Jurkat, Clone E6-1 (cell line): ENCODE results near the gene TRPV4.

Source experiments
- DNase-seq: peaks from one replicate; pipeline ENCODE4 v3.0.0-alpha.2; 2011; ENCODE audit warnings: low read depth, low spot score
- H3K4me3 ChIP-seq: 2 replicates; pipeline ENCODE4 v1.5.1; 2011; ENCODE audit warnings: mild to moderate bottlenecking, low read length, control low read depth, moderate library complexity

Gene TRPV4

GRCh38 chr12:109831365-109831764, 1.8 kb downstream of the TRPV4 start:
- no peak for DNase-seq
- no peak overlapping the region for H3K4me3 ChIP-seq

DNA sequence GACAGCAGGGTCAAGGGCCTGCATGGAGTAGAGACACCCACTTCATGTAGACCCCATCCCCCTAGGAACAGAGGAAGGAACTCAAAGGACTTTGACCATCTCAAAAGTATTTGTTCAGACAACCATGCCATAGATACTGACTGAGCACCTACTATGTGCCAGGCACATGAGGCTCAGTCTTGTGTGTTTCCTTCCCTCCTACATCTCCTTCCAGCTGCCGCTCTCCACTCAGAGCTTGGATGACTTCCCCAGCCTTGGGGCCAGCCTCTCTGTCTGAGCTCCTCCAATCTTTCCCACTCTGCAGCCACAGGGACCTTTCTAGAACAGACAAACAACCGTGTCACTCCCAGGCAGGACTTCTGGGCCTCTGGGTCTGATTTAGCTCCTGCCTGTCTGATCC, 2.5 kb downstream of the TRPV4 start:
- no peak overlapping the region for H3K4me3 ChIP-seq
- no peak for DNase-seq

DNA sequence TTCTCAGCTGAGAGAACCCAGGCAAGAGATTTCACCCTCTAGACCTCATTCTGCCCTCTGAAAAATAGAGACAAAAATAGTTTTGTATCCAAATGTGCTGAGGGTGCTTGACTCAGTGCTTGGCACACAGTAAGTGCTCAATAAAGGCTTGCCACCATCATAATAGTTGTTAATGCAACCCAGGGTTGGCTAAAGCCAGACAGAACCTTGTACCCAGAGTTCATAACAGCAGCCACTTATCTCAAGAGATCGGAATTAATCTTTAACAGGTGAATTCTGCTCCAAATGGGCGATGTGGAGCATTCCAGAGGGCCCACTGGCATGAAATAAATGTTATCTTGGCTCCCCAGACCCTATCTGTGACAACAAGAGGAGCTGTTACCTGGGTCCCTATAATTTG, 2.9 kb downstream of the TRPV4 start:
- no peak overlapping the region for H3K4me3 ChIP-seq
- DNase-seq: no peak

- H3K4me3 ChIP-seq: no peak overlapping the region
- no peak for DNase-seq
These were observed 3.5 kb downstream of the TRPV4 start for GRCh38 chr12:109829667-109830066.

- H3K4me3 ChIP-seq: no peak overlapping the region
- DNase-seq: no peak
These were observed 4.3 kb downstream of the TRPV4 start for GRCh38 chr12:109828754-109829511.

GRCh38 chr12:109827566-109828550, 5.3 kb downstream of the TRPV4 start:
- H3K4me3 ChIP-seq: no peak overlapping the region
- no peak for DNase-seq

- no peak for DNase-seq
- H3K4me3 ChIP-seq: no peak overlapping the region
These were observed 6.1 kb downstream of the TRPV4 start for GRCh38 chr12:109827080-109827479.

DNA sequence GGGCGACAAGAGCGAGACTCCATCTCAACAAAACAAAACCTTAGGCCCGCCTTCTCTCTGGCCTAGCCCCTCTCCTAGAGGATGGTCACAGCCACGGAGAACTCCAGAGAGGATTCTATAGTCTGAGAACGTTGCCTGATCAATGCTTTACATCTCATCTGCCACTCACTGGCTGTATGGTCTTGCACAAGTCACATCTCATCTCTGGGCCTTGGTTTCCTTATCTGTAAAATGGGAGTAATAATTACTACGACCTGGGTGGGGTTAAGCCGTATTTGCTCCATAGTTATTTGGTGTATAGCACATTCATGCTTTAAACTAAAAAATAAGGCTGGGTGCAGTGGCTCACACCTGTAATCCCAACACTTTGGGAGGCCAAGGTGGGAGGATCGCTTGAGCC, 8.5 kb downstream of the TRPV4 start:
- H3K4me3 ChIP-seq: no peak overlapping the region
- no peak for DNase-seq

- DNase-seq: no peak
- no peak overlapping the region for H3K4me3 ChIP-seq
These were observed 10.2 kb downstream of the TRPV4 start for GRCh38 chr12:109822951-109823411.

DNA sequence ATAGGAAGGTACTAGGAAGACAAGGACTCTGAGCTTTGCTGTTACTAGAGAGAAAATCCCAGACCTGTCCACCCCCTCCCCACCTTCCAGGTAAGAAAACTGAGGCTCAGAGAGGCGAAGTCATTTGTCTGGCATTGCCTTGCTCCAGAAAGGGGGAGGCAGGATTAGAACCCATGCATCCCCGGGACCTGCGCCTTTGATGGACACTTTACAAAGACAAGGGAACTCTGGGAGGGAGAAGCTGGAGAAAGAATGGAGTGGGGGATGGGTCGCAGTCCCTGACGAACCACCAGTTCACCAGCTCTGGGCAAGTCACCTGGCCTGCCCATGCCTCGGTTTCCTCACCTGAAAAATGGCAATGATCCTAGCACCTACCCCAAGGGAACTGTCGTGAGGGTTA, 10.8 kb downstream of the TRPV4 start:
- DNase-seq: no peak
- no peak overlapping the region for H3K4me3 ChIP-seq

- no peak overlapping the region for H3K4me3 ChIP-seq
- DNase-seq: no peak
These were observed 11.2 kb downstream of the TRPV4 start for GRCh38 chr12:109821968-109822367.

- DNase-seq: no peak
- no peak overlapping the region for H3K4me3 ChIP-seq
These were observed 12.3 kb downstream of the TRPV4 start for GRCh38 chr12:109820816-109821381.

DNA sequence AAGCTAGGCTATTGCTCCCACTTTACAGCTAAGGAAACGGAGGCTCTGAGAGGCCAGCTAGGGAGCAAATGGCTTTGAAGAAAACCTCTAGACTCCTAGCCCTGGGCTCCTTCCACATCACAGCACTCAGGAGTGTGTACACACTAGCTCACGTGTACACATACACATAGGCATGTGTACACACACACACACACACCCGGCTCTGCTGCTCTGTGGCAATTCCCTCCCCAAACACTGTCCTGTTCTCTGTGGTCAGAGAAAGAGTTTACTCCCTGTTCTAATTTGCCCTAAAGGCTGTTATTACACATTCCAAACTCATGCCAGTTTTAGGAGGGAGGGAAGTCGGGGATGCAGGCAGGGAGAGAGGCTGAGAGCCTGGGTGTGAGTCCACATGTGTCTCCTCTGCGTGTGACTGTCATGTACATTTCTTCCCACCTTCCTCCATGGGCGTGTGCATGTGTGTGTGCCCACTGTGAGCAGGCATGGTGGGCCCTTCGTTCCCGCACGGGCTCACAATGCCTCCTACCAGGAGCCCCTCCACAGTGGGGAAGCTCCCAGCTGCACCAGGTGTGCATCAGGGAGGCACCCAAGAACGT, 14.2 kb downstream of the TRPV4 start:
- no peak for DNase-seq
- H3K4me3 ChIP-seq: no peak overlapping the region

DNA sequence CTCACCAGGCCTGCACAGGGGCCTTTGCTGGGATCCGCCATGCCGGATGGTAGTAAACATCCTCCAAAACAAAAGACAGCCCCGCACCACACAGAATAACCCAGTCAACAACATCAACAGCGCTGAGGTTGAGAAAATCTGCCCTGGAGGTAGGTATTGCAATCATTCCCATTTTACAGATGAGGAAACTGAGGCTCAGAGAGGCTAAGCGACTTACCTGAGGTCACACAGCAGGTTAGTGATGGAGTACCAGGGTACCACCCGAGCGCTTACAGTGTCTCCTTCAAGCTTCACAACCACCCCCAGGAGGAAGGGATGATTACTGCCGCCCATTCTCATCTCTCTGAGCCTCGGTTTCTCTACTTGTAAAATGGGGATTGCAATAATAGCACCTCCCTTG, 14.9 kb downstream of the TRPV4 start:
- DNase-seq: no peak
- H3K4me3 ChIP-seq: no peak overlapping the region

- no peak for DNase-seq
- H3K4me3 ChIP-seq: no peak overlapping the region
These were observed 15.5 kb downstream of the TRPV4 start for GRCh38 chr12:109817627-109818231.

- no peak for DNase-seq
- no peak overlapping the region for H3K4me3 ChIP-seq
These were observed 16.3 kb downstream of the TRPV4 start for GRCh38 chr12:109816870-109817269.

- no peak overlapping the region for H3K4me3 ChIP-seq
- no peak for DNase-seq
These were observed 17.2 kb downstream of the TRPV4 start for GRCh38 chr12:109815757-109816617.

GRCh38 chr12:109815225-109815624, 18.0 kb downstream of the TRPV4 start:
- H3K4me3 ChIP-seq: no peak overlapping the region
- no peak for DNase-seq
